SK-N-SH (cell line): ENCODE measurements around the gene NEK7.

Source experiments
- EZH2phosphoT487 ChIP-seq: fragments of 200-600 bp; sonication (generic); IDR thresholded peaks from 2 replicates; pipeline ENCODE4 v1.6.1; 2017; ENCODE audit warnings: low read depth, mixed run types, mild to moderate bottlenecking, antibody characterized with exemption, moderate library complexity, borderline replicate concordance
- JUND ChIP-seq: IDR thresholded peaks from 2 replicates; pipeline ENCODE4 v1.4.0; 2012
- MEF2A ChIP-seq: IDR thresholded peaks from 2 replicates; pipeline ENCODE4 v1.4.0; 2012; ENCODE audit warnings: low read depth, borderline replicate concordance
- MXI1 ChIP-seq: IDR thresholded peaks from 2 replicates; pipeline ENCODE4 v1.6.1; 2012; ENCODE audit warnings: mild to moderate bottlenecking, low read depth, low read length, improper control_type of control experiment
- NFIC ChIP-seq: IDR thresholded peaks from 2 replicates; pipeline ENCODE4 v1.4.0; 2012; ENCODE audit warnings: borderline replicate concordance
- RCOR1 ChIP-seq: fragments of 150-350 bp; IDR thresholded peaks from 2 replicates; pipeline ENCODE4 v1.6.1; 2017; ENCODE audit warnings: antibody characterized with exemption, low read length
- RFX5 ChIP-seq: IDR thresholded peaks from 2 replicates; pipeline ENCODE4 v1.6.1; 2012; ENCODE audit warnings: mild to moderate bottlenecking, improper control_type of control experiment, low read length
- TCF12 ChIP-seq: IDR thresholded peaks from 2 replicates; pipeline ENCODE4 v1.4.0; 2012
- YY1 ChIP-seq: IDR thresholded peaks from 2 replicates; pipeline ENCODE4 v1.4.0; 2012; ENCODE audit warnings: low read depth, mild to moderate bottlenecking
- TF ChIP-seq, protein P1 (sequence below): fragments of 200-600 bp; sonication (generic); IDR thresholded peaks from 2 replicates; pipeline ENCODE4 v1.6.1; 2017; ENCODE audit warnings: antibody characterized with exemption, mild to moderate bottlenecking, moderate library complexity
- TF ChIP-seq, protein P2 (sequence below): IDR thresholded peaks from 2 replicates; pipeline ENCODE4; 2012

DNA sequence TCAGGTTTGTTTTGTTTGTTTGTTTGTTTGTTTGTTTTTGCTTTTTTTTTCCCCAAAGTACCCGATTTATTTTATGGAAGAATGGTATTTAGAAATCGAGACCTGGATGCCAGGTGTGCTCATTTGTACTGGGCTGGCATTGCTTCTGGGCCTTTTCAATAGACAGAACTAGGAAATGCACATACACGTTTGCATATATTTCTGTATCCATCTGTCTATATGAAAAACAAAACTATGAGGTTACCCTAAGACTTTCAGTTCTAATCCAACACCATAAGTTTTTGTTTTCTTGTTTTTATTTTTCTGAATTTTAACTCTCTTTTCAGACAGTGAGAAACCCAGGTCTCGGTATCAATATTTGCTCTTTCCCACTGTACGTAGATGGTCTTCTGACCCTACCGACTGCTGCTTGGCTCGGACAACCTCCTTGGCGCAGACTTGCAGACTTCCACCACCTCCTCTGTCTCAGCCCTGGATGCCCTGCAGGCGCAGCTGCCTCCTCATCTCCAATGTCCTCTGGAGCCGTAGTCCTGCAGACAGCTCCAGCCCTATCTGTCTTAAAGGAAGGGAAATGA is 171.7 kb downstream of the NEK7 start:
- TF ChIP-seq, protein P1, sequence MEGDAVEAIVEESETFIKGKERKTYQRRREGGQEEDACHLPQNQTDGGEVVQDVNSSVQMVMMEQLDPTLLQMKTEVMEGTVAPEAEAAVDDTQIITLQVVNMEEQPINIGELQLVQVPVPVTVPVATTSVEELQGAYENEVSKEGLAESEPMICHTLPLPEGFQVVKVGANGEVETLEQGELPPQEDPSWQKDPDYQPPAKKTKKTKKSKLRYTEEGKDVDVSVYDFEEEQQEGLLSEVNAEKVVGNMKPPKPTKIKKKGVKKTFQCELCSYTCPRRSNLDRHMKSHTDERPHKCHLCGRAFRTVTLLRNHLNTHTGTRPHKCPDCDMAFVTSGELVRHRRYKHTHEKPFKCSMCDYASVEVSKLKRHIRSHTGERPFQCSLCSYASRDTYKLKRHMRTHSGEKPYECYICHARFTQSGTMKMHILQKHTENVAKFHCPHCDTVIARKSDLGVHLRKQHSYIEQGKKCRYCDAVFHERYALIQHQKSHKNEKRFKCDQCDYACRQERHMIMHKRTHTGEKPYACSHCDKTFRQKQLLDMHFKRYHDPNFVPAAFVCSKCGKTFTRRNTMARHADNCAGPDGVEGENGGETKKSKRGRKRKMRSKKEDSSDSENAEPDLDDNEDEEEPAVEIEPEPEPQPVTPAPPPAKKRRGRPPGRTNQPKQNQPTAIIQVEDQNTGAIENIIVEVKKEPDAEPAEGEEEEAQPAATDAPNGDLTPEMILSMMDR, result no peak
- TF ChIP-seq NFIC (no peak), MXI1 (no peak), EZH2phosphoT487 (no peak), YY1 (no peak), MEF2A (no peak), RFX5 (no peak), JUND (no peak), RCOR1 (no peak), TCF12 (no peak)
- TF ChIP-seq, protein P2, sequence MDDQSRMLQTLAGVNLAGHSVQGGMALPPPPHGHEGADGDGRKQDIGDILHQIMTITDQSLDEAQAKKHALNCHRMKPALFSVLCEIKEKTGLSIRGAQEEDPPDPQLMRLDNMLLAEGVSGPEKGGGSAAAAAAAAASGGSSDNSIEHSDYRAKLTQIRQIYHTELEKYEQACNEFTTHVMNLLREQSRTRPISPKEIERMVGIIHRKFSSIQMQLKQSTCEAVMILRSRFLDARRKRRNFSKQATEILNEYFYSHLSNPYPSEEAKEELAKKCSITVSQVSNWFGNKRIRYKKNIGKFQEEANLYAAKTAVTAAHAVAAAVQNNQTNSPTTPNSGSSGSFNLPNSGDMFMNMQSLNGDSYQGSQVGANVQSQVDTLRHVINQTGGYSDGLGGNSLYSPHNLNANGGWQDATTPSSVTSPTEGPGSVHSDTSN, result no peak
